ENCODE results near the gene PCDHGA6.
"Not testable (repeated sequence)": the region's sequence is repeated elsewhere in the genome, so short reads cannot be mapped to it uniquely, and the experiment has no call there.

The PCDHGA6 gene

DNA sequence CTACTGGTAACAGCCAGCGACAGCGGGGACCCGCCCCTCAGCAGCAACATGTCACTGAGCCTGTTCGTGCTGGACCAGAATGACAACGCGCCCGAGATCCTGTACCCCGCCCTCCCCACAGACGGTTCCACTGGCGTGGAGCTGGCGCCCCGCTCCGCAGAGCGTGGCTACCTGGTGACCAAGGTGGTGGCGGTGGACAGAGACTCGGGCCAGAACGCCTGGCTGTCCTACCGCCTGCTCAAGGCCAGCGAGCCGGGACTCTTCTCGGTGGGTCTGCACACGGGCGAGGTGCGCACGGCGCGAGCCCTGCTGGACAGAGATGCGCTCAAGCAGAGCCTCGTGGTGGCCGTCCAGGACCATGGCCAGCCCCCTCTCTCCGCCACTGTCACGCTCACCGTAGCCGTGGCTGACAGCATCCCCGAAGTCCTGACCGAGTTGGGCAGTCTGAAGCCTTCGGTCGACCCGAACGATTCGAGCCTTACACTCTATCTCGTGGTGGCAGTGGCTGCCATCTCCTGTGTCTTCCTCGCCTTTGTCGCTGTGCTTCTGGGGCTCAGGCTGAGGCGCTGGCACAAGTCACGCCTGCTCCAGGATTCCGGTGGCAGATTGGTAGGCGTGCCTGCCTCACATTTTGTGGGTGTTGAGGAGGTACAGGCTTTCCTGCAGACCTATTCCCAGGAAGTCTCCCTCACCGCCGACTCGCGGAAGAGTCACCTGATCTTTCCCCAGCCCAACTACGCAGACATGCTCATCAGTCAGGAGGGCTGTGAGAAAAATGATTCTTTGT, 20.9 kb downstream of the PCDHGA6 start:
- DNase-seq, result not testable (repeated sequence)

DNA sequence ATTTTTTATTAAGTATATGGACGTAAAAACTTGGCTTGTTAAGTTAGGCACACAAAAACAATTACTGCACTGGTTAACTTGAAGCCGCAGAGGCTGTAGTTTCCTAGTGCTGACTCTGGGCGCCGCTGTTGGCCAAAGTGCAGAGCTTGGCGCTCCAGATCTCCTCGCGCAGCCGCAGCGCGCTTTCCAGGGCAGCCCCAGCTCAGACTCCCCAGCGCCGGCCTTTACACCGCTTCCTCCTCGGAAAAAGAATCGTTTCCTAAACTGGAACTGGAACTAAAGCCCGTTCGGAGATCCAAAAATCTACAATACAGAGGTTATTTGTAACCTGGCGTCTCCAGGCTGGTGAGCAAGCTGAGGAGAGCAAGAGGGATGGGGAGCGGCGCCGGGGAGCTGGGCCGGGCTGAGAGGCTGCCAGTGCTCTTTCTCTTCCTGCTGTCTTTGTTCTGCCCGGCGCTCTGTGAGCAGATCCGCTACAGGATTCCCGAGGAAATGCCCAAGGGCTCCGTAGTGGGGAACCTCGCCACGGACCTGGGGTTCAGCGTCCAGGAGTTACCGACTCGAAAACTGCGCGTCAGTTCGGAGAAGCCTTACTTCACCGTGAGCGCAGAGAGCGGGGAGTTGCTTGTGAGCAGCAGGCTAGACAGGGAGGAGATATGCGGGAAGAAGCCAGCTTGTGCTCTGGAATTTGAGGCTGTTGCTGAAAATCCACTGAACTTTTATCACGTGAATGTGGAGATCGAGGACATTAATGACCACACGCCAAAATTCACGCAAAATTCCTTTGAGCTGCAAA, 24.3 kb downstream of the PCDHGA6 start, which contains the start of gene PCDHGB5:
Gene PCDHGB5 (plus strand): TSS at position 192 of the 796 bp plus-strand sequence. CDS start 181 bp downstream, at position 373.
- peak in 1 of 2 experiments; percentile 34 for DNase-seq

DNA sequence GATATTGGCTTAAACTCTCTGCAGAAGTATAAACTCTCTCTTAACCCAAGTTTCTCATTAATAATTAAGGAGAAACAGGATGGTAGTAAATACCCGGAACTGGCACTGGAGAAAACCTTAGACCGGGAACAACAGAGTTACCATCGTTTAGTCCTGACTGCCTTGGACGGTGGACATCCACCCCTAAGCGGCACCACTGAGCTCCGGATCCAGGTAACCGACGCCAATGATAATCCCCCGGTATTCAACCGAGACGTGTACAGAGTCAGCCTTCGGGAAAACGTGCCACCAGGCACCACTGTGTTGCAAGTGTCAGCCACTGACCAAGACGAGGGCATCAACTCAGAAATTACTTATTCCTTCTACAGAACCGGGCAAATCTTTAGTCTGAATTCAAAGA, 24.9 kb downstream of the PCDHGA6 start:
- no peak for DNase-seq

DNA sequence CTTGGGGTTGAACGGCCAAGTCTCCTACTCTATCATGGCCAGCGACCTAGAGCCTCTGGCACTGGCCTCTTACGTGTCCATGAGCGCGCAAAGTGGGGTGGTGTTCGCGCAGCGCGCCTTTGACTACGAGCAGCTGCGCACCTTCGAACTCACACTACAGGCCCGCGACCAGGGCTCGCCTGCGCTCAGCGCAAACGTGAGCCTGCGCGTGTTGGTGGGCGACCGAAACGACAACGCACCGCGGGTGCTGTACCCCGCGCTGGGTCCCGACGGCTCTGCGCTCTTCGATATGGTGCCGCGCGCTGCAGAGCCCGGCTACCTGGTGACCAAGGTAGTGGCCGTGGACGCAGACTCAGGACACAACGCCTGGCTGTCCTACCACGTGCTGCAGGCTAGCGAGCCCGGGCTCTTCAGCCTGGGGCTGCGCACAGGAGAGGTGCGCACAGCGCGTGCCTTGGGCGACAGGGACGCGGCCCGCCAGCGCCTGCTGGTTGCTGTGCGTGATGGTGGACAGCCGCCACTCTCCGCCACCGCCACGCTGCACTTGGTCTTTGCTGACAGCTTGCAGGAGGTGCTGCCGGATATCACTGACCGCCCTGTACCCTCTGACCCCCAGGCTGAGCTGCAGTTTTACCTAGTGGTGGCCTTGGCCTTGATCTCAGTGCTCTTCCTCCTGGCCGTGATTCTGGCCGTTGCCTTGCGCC, 26.0 kb downstream of the PCDHGA6 start:
- no peak for DNase-seq

DNA sequence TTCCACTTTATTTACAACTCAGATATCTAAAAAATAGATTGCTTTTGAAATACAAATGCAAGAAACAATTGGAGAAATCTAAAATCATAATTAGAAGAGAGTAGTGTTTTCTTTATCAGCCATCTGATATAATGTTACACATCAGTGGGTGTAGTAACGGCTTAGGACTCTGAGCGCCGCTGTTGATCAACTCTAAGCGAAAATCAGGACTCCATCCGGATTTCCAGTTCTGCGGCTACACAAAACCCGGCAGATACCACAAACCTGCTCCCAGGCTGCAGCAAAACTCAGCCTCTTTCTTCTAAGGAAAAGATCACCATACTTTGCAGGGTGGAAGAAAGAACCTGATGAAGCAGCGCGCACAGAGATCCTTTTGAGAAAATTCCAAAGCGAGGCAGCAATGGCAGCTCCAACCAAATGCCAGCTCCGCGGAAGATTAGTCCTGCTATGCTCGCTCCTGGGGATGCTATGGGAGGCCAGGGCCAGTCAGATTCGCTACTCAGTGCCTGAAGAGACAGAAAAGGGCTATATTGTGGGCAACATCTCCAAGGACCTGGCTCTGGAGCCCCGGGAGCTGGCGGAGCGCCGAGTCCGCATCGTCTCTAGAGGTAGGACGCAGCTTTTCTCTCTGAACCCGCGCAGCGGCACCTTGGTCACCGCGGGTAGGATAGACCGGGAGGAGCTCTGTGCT, 29.0 kb downstream of the PCDHGA6 start, which contains the start of gene PCDHGA9:
Gene PCDHGA9 (plus strand): TSS at position 226 of the 691 bp plus-strand sequence. CDS start 175 bp downstream, at position 401.
- DNase-seq, result no peak

DNA sequence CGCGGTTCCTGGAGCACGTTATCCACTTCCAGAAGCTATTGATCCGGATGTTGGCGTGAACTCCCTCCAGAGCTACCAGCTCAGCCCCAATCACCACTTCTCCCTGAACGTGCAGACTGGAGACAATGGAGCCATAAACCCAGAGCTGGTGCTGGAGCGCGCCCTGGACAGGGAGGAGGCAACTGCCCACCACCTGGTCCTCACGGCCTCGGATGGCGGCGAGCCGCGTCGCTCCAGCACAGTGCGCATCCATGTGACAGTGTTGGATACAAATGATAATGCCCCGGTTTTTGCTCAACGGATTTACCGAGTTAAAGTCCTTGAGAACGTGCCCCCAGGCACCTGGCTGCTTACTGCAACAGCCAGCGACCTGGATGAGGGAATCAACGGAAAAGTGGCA, 29.7 kb downstream of the PCDHGA6 start:
- no peak for DNase-seq

DNA sequence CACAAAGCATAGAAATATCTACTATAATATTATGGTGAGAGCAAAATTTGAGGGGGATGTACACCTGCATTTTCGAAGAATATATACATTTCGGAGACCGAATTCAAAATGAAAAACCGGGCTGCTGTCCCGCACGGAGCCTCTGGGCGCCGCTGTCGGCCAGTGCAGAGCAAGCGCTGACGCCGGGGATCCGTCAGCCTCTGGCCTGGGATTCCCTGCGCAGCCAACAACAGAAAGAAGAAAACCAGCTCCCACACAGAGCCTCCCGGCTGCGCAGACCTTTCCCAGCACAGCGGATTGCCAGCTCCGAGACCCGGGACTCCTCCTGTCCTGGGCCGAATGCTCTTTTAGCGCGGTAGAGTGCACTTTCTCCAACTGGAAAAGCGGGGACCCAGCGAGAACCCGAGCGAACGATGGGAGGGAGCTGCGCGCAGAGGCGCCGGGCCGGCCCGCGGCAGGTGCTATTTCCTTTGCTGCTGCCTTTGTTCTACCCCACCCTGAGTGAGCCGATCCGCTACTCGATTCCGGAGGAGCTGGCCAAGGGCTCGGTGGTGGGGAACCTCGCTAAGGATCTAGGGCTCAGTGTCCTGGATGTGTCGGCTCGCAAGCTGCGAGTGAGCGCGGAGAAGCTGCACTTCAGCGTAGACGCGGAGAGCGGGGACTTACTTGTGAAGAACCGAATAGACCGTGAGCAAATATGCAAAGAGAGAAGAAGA, 34.3 kb downstream of the PCDHGA6 start, which contains the start of gene PCDHGB6:
Gene PCDHGB6 (plus strand): TSS at position 232 of the 716 bp plus-strand sequence. CDS start 182 bp downstream, at position 414.
- peak; percentile 18 to 38 for DNase-seq

DNA sequence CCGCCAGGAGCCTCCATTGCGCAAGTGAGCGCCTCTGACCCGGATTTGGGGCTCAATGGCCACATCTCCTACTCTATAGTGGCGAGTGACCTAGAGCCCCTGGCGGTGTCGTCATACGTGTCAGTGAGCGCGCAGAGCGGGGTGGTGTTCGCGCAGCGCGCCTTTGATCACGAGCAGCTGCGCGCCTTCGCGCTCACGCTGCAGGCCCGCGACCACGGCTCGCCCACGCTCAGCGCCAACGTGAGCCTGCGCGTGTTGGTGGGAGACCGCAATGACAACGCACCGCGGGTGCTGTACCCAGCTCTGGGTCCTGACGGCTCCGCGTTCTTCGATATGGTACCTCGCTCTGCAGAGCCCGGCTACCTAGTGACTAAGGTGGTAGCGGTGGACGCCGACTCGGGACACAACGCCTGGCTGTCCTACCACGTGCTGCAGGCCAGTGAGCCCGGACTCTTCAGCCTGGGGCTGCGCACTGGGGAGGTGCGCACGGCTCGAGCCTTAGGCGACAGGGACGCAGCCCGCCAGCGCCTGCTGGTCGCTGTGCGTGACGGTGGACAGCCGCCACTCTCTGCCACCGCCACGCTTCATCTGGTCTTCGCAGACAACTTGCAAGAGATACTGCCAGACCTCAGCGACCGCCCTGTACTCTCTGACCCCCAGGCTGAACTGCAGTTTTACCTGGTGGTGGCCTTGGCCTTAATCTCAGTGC, 36.1 kb downstream of the PCDHGA6 start:
- DNase-seq, result no peak

DNA sequence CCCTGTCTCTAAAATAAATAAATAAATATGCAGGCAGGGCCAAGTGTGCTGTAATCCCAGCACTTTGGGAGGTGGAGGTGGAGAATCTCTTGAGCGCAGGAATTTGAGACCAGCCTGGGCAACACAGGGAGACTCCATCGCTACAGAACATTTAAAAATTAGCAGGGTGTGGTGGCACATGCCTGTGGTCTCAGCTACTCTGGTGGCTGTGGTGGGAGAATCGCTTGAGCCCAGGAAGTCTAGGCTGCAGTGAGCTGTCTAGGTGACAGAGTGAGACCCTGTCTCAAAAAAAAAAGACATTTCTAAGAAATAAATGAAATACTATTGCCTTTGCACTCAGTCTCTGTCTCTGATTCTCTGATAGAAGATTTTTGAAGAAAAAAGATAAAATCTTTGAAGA, 37.9 kb downstream of the PCDHGA6 start:
- DNase-seq, result no peak

DNA sequence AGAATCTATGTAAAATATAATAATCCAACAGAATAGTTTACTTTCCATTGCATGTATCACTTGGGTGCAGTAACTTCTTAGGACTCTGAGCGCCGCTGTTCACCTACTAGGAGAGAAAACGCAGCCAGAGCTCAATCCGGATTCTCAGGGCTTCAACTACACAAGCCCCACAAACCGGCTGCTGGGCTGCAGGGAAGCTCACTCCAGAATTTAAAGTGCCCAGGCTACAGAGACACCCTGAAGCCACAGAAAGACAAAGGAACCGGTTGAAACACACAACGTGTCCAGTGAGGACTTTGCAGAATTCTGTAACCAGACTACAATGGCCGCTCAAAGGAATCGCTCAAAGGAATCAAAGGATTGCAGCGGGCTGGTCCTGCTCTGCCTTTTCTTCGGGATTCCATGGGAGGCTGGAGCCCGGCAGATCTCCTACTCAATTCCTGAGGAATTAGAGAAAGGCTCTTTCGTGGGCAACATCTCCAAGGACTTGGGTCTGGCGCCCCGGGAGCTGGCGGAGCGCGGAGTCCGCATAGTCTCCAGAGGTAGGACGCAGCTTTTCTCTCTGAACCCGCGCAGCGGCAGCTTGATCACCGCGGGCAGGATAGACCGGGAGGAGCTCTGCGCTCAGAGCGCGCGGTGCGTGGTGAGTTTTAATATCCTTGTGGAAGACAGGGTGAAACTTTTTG, 39.3 kb downstream of the PCDHGA6 start, which contains the start of gene PCDHGA10:
Gene PCDHGA10 (plus strand): TSS at position 134 of the 686 bp plus-strand sequence. CDS start 189 bp downstream, at position 323.
- peak; percentile 44 to 52 for DNase-seq

DNA sequence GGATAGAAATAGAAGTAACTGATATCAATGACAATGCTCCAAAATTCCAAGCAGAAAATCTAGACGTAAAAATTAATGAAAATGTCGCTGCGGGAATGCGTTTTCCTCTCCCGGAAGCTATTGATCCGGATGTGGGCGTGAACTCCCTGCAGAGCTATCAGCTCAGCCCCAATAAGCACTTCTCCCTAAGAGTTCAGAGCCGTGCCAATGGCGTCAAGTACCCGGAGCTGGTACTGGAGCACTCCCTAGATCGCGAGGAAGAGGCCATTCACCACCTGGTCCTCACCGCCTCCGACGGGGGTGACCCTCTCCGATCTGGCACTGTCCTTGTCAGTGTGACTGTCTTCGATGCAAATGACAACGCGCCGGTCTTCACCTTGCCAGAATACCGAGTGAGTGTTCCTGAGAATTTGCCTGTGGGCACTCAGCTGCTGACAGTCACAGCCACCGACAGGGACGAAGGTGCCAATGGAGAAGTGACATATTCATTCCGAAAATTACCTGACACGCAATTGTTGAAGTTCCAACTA, 39.9 kb downstream of the PCDHGA6 start:
- no peak for DNase-seq

DNA sequence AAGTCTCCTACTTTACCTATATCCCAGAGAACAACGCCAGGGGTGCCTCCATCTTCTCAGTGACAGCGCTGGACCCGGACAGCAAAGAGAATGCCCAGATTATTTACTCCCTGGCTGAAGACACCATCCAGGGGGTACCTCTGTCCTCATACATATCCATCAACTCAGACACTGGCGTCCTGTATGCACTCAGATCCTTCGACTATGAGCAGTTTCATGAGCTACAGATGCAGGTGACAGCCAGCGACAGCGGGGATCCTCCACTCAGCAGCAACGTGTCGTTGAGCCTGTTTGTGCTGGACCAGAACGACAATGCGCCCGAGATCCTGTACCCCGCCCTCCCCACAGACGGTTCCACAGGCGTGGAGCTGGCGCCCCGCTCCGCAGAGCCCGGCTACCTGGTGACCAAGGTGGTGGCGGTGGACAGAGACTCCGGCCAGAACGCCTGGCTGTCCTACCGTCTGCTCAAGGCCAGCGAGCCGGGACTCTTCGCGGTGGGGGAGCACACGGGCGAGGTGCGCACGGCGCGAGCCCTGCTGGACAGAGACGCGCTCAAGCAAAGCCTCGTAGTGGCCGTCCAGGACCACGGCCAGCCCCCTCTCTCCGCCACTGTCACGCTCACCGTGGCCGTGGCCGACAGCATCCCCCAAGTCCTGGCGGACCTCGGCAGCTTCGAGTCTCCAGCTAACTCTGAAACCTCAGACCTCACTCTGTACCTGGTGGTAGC, 41.0 kb downstream of the PCDHGA6 start:
- DNase-seq, result not testable (repeated sequence)

DNA sequence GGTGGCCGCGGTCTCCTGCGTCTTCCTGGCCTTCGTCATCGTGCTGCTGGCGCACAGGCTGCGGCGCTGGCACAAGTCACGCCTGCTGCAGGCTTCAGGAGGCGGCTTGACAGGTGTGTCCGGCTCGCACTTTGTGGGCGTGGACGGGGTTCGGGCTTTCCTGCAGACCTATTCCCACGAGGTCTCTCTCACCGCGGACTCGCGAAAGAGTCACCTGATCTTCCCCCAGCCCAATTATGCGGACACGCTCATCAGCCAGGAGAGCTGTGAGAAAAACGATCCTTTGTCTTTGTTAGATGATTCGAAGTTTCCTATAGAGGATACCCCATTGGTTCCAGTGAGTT, 41.6 kb downstream of the PCDHGA6 start:
- not testable (repeated sequence) for DNase-seq

DNA sequence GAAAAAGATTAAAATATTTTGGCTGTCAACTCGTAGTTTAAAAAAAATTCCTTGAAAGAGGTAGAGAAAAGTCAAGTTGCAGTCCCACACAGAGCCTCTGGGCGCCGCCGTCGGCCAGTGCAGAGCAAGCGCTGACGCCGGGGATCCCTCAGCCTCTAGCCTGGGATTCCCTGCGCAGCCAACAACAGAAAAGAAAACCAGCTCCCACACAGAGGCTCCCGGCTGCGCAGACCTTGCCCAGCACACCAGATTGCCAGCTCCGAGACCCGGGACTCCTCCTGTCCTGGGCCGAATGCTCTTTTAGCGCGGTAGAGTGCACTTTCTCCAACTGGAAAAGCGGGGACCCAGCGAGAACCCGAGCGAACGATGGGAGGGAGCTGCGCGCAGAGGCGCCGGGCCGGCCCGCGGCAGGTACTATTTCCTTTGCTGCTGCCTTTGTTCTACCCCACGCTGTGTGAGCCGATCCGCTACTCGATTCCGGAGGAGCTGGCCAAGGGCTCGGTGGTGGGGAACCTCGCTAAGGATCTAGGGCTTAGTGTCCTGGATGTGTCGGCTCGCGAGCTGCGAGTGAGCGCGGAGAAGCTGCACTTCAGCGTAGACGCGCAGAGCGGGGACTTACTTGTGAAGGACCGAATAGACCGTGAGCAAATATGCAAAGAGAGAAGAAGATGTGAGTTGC, 43.9 kb downstream of the PCDHGA6 start, which contains the start of gene PCDHGB7:
Gene PCDHGB7 (plus strand): TSS at position 184 of the 679 bp plus-strand sequence. CDS start 183 bp downstream, at position 367.
- peak; percentile 26 to 42 for DNase-seq

DNA sequence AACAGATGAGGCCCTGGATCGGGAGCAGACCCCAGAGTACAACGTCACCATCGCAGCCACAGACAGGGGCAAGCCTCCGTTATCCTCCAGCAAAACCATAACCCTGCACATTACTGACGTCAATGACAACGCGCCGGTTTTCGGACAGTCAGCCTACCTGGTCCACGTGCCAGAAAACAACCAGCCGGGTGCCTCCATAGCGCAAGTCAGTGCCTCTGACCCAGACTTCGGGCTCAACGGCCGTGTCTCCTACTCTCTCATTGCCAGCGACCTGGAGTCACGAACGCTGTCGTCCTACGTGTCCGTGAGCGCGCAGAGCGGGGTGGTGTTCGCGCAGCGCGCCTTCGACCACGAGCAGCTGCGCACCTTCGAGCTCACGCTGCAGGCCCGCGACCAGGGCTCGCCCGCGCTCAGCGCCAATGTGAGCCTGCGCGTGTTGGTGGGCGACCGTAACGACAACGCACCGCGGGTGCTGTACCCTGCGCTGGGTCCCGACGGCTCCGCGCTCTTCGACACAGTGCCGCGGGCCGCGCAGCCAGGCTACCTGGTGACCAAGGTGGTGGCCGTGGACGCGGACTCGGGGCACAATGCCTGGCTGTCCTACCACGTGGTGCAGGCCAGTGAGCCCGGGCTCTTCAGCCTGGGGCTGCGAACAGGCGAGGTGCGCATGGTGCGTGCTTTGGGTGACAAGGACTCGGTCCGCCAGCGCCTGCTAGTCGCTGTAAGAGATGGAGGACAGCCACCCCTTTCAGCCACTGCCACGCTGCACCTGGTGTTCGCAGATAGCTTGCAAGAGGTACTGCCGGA, 45.6 kb downstream of the PCDHGA6 start:
- no peak for DNase-seq

DNA sequence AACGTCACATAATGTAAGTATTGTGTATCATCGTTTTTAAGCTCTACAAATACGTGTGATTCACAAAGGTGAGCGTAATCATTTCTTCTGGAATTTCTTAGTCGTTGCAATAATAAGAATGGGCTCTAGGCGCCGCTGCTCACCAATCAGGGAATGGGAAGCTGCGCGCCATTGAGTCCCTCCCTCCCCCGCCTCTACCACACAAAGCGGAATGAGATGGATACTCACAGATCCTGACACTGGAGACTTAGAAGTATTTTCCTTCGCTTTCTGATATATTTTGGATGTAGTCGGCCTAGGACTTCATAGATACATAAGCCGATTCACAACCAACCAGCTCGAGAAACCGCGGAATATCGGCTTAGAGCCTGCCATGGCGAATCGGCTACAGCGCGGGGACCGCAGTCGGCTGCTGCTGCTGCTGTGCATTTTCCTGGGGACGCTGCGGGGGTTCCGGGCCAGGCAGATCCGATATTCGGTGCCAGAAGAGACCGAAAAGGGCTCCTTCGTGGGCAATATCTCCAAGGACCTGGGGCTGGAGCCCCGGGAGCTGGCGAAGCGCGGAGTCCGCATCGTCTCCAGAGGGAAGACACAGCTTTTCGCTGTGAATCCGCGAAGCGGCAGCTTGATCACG, 47.3 kb downstream of the PCDHGA6 start, which contains the start of gene PCDHGA11:
Gene PCDHGA11 (plus strand): TSS at position 197 of the 634 bp plus-strand sequence. CDS start 177 bp downstream, at position 374.
- DNase-seq, result peak in 1 of 2 experiments; percentile 18

DNA sequence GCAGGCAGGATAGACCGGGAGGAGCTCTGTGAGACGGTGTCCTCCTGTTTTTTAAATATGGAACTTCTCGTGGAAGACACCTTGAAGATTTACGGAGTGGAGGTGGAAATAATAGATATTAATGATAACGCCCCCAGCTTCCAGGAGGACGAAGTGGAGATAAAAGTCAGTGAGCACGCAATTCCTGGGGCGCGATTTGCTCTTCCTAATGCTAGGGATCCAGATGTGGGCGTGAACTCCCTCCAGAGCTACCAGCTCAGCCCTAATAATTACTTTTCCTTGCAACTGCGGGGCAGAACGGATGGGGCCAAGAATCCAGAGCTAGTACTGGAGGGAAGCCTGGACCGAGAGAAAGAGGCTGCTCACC, 47.8 kb downstream of the PCDHGA6 start:
- no peak for DNase-seq

Data from stimulated activated CD4-positive, alpha-beta T cell treated with anti-CD3 and anti-CD28 coated beads, Interleukin-4, amount 100 ng/mL, for 4 hours (primary cell).